BJ (cell line): ENCODE measurements around the gene OBP2A. TPM values are rescaled to one million over a fixed set of nuclear protein-coding genes. Genes with fewer than 3 reads are reported as not detected.

Experiments
- CTCF ChIA-PET: fragments of 350-600 bp; formaldehyde crosslinking; extraction: SDS; loops from one replicate; lab custom pipeline; 2021; ENCODE audit warnings: antibody characterized with exemption, inconsistent platforms; lab: Yijun Ruan, JAX
- POLR2A ChIA-PET: fragments of 300-600 bp; sonication (Branson Sonifier 250); formaldehyde crosslinking; extraction: SDS; loops from one replicate; lab custom pipeline; 2021; ENCODE audit warnings: antibody characterized with exemption; lab: Charles Lee
- DNase-seq: peaks from one replicate; pipeline ENCODE4 v3.0.0-alpha.2; 2011; ENCODE audit warnings: low read depth
- H3K27me3 ChIP-seq: 2 replicates; pipeline ENCODE4 v1.6.0; 2011; ENCODE audit warnings: low read length; ENCODE audit not compliant: control insufficient read depth, insufficient read depth
- H3K36me3 ChIP-seq: 2 replicates; pipeline ENCODE4 v1.5.1; 2011; ENCODE audit warnings: low read length; ENCODE audit not compliant: control insufficient read depth, insufficient read depth
- H3K4me3 ChIP-seq: 2 replicates; pipeline ENCODE4 v1.5.1; 2011; ENCODE audit warnings: low read depth, mild to moderate bottlenecking, control low read depth, low read length
- polyA plus RNA-seq: library from polyadenylated mRNA; depleted of rRNA; stranded (reverse); fragments of >200 nt; gene quantifications from 2 replicates; pipeline ENCODE4 v1.2.3, GENCODE V29; 2011
- TF ChIP-seq, protein P1 (sequence below): IDR thresholded peaks from 2 replicates; pipeline ENCODE4 v1.5.1; 2011; ENCODE audit warnings: low read depth, mild to moderate bottlenecking, control low read depth, inconsistent platforms, low read length, moderate library complexity; ENCODE audit not compliant: insufficient read depth

Gene OBP2A
- polyA plus RNA-seq, 1 experiment: not detected

GRCh38 chr9:135574331-135574730 lies 28.4 kb downstream of the OBP2A start:
- DNase-seq: no peak
- H3K27me3 ChIP-seq: no peaks in the 10 kb centered on the region
- ChIA-PET POLR2A (no interaction called here), CTCF (interaction anchor here (1.2 kb wide), 1 partner anchor 28 kb away, joined by 3 read pairs; no protein-coding TSS in a partner anchor)
- no peaks in the 10 kb centered on the region for H3K36me3 ChIP-seq
- H3K4me3 ChIP-seq: no peak overlapping the region
- TF ChIP-seq, protein P1, sequence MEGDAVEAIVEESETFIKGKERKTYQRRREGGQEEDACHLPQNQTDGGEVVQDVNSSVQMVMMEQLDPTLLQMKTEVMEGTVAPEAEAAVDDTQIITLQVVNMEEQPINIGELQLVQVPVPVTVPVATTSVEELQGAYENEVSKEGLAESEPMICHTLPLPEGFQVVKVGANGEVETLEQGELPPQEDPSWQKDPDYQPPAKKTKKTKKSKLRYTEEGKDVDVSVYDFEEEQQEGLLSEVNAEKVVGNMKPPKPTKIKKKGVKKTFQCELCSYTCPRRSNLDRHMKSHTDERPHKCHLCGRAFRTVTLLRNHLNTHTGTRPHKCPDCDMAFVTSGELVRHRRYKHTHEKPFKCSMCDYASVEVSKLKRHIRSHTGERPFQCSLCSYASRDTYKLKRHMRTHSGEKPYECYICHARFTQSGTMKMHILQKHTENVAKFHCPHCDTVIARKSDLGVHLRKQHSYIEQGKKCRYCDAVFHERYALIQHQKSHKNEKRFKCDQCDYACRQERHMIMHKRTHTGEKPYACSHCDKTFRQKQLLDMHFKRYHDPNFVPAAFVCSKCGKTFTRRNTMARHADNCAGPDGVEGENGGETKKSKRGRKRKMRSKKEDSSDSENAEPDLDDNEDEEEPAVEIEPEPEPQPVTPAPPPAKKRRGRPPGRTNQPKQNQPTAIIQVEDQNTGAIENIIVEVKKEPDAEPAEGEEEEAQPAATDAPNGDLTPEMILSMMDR: no peak

DNA sequence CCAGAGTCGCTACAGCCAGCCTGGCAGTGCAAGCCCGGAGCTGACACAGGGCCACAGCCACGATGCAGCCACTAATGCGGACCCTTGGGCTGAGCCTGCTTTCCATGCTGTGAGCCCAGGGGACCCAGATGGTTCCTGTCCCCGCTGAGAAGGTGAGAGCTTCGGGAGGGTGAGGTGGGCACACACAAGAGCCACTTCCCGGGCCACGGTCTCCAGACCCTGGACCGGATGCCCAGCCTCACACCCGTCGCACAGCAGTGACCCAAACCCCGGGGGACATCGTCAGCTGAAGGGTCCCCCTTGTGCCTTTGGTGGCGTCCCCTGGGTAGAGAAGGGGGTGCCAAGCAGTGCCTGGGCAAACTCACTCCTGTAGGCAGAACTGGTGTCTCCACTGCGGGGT lies 29.0 kb downstream of the OBP2A start:
- TF ChIP-seq, protein P1: no peak
- CTCF ChIA-PET: interaction anchor here (1.2 kb wide), 1 partner anchor 27 kb away, joined by 3 read pairs; no protein-coding TSS in a partner anchor
- Histone ChIP-seq H3K4me3 (no peak overlapping the region), H3K36me3 (no peaks in the 10 kb centered on the region), H3K27me3 (no peaks in the 10 kb centered on the region)
- no peak for DNase-seq
- POLR2A ChIA-PET: no interaction called here

DNA sequence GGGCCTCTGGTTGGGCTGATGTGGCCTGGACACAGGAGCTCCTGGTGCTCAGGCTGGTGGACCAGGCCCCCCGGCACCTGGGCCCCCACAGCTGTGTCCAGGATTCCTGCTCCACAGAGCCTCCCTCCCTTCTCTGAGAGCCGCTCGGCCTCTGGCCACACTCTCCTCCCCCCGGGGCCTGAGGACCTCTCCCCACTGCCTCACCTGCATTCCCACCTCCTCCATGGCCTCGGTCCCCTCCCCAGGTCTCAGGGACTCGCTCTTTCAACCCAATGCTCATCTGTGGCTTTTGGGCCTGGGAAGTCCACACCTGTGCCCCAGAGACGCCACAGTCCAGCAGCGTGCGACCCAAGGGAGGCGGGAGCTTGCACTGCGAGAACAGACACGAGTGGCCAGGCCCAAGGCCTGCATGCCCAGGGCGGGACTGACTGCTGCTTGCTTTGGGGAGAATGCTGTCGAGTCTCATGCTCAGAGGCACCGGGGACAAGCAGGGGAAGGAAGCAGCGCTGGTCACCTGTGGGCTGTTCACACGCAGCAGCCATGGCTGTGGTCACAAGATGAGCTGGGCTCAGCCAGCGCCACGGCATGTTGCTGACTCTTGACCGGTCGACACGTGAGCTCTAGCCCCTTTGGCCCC lies 30.2 kb downstream of the OBP2A start:
- ChIA-PET CTCF (no interaction called here), POLR2A (no interaction called here)
- H3K27me3 ChIP-seq: no peaks in the 10 kb centered on the region
- no peaks in the 10 kb centered on the region for H3K36me3 ChIP-seq
- H3K4me3 ChIP-seq: no peak overlapping the region
- TF ChIP-seq, protein P1: no peak
- DNase-seq: no peak

GRCh38 chr9:135577256-135577655 lies 31.3 kb downstream of the OBP2A start:
- Histone ChIP-seq H3K36me3 (no peaks in the 10 kb centered on the region), H3K27me3 (no peaks in the 10 kb centered on the region), H3K4me3 (no peak overlapping the region)
- DNase-seq: no peak
- ChIA-PET POLR2A (no interaction called here), CTCF (no interaction called here)
- TF ChIP-seq, protein P1: no peak

DNA sequence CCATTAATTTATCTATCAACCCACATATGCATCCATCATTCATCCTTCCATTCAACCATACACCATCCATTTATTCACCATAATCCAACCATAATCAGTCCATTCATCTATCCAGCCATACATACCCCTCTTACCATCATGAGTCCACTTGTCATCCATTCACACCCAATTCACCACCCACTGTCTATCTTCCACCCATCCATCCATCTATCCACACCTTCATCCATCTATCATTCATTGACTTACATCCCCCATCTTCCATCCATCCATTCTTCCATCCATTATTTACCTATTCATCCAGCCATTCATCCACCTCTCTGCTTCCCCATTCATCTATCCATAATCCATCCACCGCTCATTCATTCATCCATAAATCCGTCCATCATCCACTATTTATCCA lies 33.4 kb downstream of the OBP2A start:
- ChIA-PET POLR2A (no interaction called here), CTCF (interaction anchor here (1.0 kb wide), 1 partner anchor 24 kb away, joined by 3 read pairs; no protein-coding TSS in a partner anchor)
- H3K27me3 ChIP-seq: no peaks in the 10 kb centered on the region
- H3K4me3 ChIP-seq: no peak overlapping the region
- H3K36me3 ChIP-seq: no peaks in the 10 kb centered on the region
- TF ChIP-seq, protein P1: no peak
- no peak for DNase-seq
